Measurements from ENCODE around the gene UMPS.
A peak's percentile ranks its signal among the peaks of the same experiment; 100 is the strongest.
"Not testable (repeated sequence)": the region's sequence is repeated elsewhere in the genome, so short reads cannot be mapped to it uniquely, and the experiment has no call there.

UMPS gene

GRCh38 chr3:124745756-124746155 is 15.5 kb downstream of the UMPS start:
- Mint-ChIP-seq H3K4me3 (no peak overlapping the region), H3K36me3 (peaks cover 19% of the 10 kb centered on the region), H3K9me3 (no peaks in the 10 kb centered on the region), H3K27me3 (no peaks in the 10 kb centered on the region), H3K4me1 (no peaks in the 10 kb centered on the region), H3K27ac (no peak overlapping the region)
- no peak for DNase-seq
- CTCF ChIA-PET: interaction anchor here (1.2 kb wide), 1 partner anchor 15 kb away, joined by 4 read pairs; no protein-coding TSS in a partner anchor

GRCh38 chr3:124747111-124747981 is 17.1 kb downstream of the UMPS start:
- peaks cover 11% of the 10 kb centered on the region for H3K36me3 Mint-ChIP-seq
- DNase-seq: no peak
- no peak overlapping the region for H3K27ac Mint-ChIP-seq
- H3K9me3 Mint-ChIP-seq: no peaks in the 10 kb centered on the region
- no peak overlapping the region for H3K4me3 Mint-ChIP-seq
- no peaks in the 10 kb centered on the region for H3K27me3 Mint-ChIP-seq
- CTCF ChIA-PET: interaction anchor here (0.5 to 0.7 kb wide), 2 partner anchors 13 to 149 kb away, joined by 3 read pairs; no protein-coding TSS in a partner anchor
- H3K4me1 Mint-ChIP-seq: no peaks in the 10 kb centered on the region

- Mint-ChIP-seq H3K4me1 (no peaks in the 10 kb centered on the region), H3K27me3 (no peaks in the 10 kb centered on the region), H3K27ac (no peak overlapping the region), H3K4me3 (no peak overlapping the region), H3K9me3 (no peaks in the 10 kb centered on the region), H3K36me3 (peaks cover 5% of the 10 kb centered on the region)
- CTCF ChIA-PET: no interaction called here
- no peak for DNase-seq
Measured at GRCh38 chr3:124748560-124749198, 18.4 kb downstream of the UMPS start.

- CTCF ChIA-PET, H3K27ac Mint-ChIP-seq: not testable (repeated sequence)
Measured at GRCh38 chr3:124749877-124750276, 19.6 kb downstream of the UMPS start.

GRCh38 chr3:124751501-124751900 is 21.2 kb downstream of the UMPS start:
- Mint-ChIP-seq H3K4me1 (no peaks in the 10 kb centered on the region), H3K27ac (no peak overlapping the region), H3K4me3 (no peak overlapping the region), H3K9me3 (no peaks in the 10 kb centered on the region), H3K27me3 (no peaks in the 10 kb centered on the region), H3K36me3 (no peaks in the 10 kb centered on the region)
- CTCF ChIA-PET: no interaction called here
- DNase-seq: no peak

More at GRCh38 chr3:124749877-124750276, 19.6 kb downstream of the UMPS start:
- H3K36me3 Mint-ChIP-seq, H3K27me3 Mint-ChIP-seq, H3K9me3 Mint-ChIP-seq, H3K4me3 Mint-ChIP-seq, DNase-seq, H3K4me1 Mint-ChIP-seq: not testable (repeated sequence)

- H3K36me3 Mint-ChIP-seq: no peaks in the 10 kb centered on the region
- H3K27ac Mint-ChIP-seq: no peak overlapping the region
- peaks cover under 1% of the 10 kb centered on the region for H3K27me3 Mint-ChIP-seq
- H3K4me1 Mint-ChIP-seq: no peaks in the 10 kb centered on the region
- no peaks in the 10 kb centered on the region for H3K9me3 Mint-ChIP-seq
- CTCF ChIA-PET: interaction anchor here (0.9 kb wide), 1 partner anchor 9 kb away, joined by 4 read pairs; no protein-coding TSS in a partner anchor
- DNase-seq: no peak
- no peak overlapping the region for H3K4me3 Mint-ChIP-seq
Measured at GRCh38 chr3:124752051-124752450, 21.8 kb downstream of the UMPS start.

GRCh38 chr3:124757926-124758325 is 27.7 kb downstream of the UMPS start:
- H3K27ac Mint-ChIP-seq, CTCF ChIA-PET, H3K4me3 Mint-ChIP-seq, H3K36me3 Mint-ChIP-seq, H3K4me1 Mint-ChIP-seq, DNase-seq, H3K9me3 Mint-ChIP-seq, H3K27me3 Mint-ChIP-seq: not testable (repeated sequence)

- CTCF ChIA-PET: interaction anchor here (0.7 to 7.7 kb wide), 4 partner anchors 27 to 832 kb away, joined by 3 to 159 read pairs (median 4); no protein-coding TSS in a partner anchor
- Mint-ChIP-seq H3K4me3 (no peak overlapping the region), H3K27me3 (peaks cover 7% of the 10 kb centered on the region), H3K4me1 (peaks cover 4% of the 10 kb centered on the region), H3K27ac (no peak overlapping the region), H3K36me3 (no peaks in the 10 kb centered on the region), H3K9me3 (no peaks in the 10 kb centered on the region)
- DNase-seq: no peak
Measured at GRCh38 chr3:124758851-124759635, 28.8 kb downstream of the UMPS start.

- Mint-ChIP-seq H3K27ac (no peak overlapping the region), H3K27me3 (peaks cover 7% of the 10 kb centered on the region), H3K4me1 (peaks cover 4% of the 10 kb centered on the region)
Measured at GRCh38 chr3:124759666-124760401, 29.6 kb downstream of the UMPS start.

GRCh38 chr3:124760601-124761000 is 30.3 kb downstream of the UMPS start:
- H3K9me3 Mint-ChIP-seq: no peaks in the 10 kb centered on the region
- H3K27ac Mint-ChIP-seq: no peak overlapping the region
- H3K4me1 Mint-ChIP-seq: peaks cover 4% of the 10 kb centered on the region
- no peak overlapping the region for H3K4me3 Mint-ChIP-seq
- H3K36me3 Mint-ChIP-seq: no peaks in the 10 kb centered on the region
- CTCF ChIA-PET: interaction anchor here (0.6 to 7.7 kb wide), 37 partner anchors 8 to 825 kb away, joined by 3 to 159 read pairs (median 4); partner anchors contain the start of gene ITGB5
- peaks cover 7% of the 10 kb centered on the region for H3K27me3 Mint-ChIP-seq
- DNase-seq: no peak

More at GRCh38 chr3:124759666-124760401, 29.6 kb downstream of the UMPS start:
- CTCF ChIA-PET: interaction anchor here (0.8 to 7.7 kb wide), 15 partner anchors 10 to 826 kb away, joined by 3 to 159 read pairs (median 6); partner anchors contain the start of gene ITGB5
- H3K4me3 Mint-ChIP-seq: no peak overlapping the region
- no peaks in the 10 kb centered on the region for H3K9me3 Mint-ChIP-seq
- no peak for DNase-seq
- no peaks in the 10 kb centered on the region for H3K36me3 Mint-ChIP-seq

GRCh38 chr3:124761250-124761796 is 31.1 kb downstream of the UMPS start:
- Mint-ChIP-seq H3K9me3 (no peaks in the 10 kb centered on the region), H3K4me1 (peaks cover 4% of the 10 kb centered on the region), H3K27ac (no peak overlapping the region), H3K4me3 (no peak overlapping the region), H3K27me3 (peaks cover 13% of the 10 kb centered on the region), H3K36me3 (no peaks in the 10 kb centered on the region)
- DNase-seq: peak; percentile 84
- CTCF ChIA-PET: interaction anchor here (0.6 to 7.7 kb wide), 37 partner anchors 8 to 824 kb away, joined by 3 to 159 read pairs (median 4); partner anchors contain the start of genes ITGB5 and UMPS

GRCh38 chr3:124761935-124762660 is 31.8 kb downstream of the UMPS start:
- Mint-ChIP-seq H3K27me3 (peaks cover 16% of the 10 kb centered on the region), H3K4me1 (peaks cover 4% of the 10 kb centered on the region), H3K36me3 (no peaks in the 10 kb centered on the region), H3K4me3 (no peak overlapping the region), H3K27ac (no peak overlapping the region), H3K9me3 (no peaks in the 10 kb centered on the region)
- DNase-seq: no peak
- CTCF ChIA-PET: interaction anchor here (0.9 to 7.7 kb wide), 14 partner anchors 8 to 165 kb away, joined by 3 to 159 read pairs (median 6); partner anchors contain the start of gene UMPS
